NCI-H128 (cell line): ENCODE data around the gene WFIKKN2.

Experiments used
- DNase-seq: peaks from one replicate; lab custom pipeline; 2025; ENCODE audit not compliant: unreplicated experiment; lab: John Stamatoyannopoulos, UW

Gene WFIKKN2

GRCh38 chr17:50833510-50834428 lies 1.6 kb upstream of the WFIKKN2 start:
- no peak for DNase-seq

GRCh38 chr17:50834429-50835300 lies 721 bp upstream of the WFIKKN2 start:
- no peak for DNase-seq

DNA sequence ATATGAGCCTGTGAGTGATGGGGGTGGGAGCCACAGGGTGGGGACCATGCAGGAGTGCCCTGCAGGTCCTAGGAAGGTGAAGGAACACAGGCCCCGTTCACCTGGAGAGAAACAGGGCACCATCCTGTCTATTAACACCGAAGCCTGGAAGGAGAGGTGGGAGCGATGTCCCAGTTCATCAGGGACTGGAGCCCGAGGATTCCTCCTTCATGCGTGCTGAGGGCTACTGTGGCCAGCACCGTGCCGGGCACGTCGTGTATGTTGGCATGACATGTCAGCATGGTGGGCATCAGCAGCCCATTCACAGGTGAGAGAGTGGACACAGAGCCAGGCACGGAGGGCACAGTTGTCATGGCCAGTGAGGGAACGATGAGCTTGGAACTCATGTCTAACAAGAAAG lies 1.4 kb downstream of the WFIKKN2 start:
- DNase-seq, result no peak

GRCh38 chr17:50837286-50837979 lies 2.0 kb downstream of the WFIKKN2 start:
- no peak for DNase-seq

GRCh38 chr17:50837980-50838954 lies 2.9 kb downstream of the WFIKKN2 start:
- DNase-seq, result no peak

GRCh38 chr17:50839591-50840310 lies 4.4 kb downstream of the WFIKKN2 start:
- DNase-seq, result no peak

DNA sequence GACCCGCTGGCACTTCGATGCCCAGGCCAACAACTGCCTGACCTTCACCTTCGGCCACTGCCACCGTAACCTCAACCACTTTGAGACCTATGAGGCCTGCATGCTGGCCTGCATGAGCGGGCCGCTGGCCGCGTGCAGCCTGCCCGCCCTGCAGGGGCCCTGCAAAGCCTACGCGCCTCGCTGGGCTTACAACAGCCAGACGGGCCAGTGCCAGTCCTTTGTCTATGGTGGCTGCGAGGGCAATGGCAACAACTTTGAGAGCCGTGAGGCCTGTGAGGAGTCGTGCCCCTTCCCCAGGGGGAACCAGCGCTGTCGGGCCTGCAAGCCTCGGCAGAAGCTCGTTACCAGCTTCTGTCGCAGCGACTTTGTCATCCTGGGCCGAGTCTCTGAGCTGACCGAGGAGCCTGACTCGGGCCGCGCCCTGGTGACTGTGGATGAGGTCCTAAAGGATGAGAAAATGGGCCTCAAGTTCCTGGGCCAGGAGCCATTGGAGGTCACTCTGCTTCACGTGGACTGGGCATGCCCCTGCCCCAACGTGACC lies 5.0 kb downstream of the WFIKKN2 start:
- DNase-seq, result no peak

GRCh38 chr17:50841277-50841948 lies 6.0 kb downstream of the WFIKKN2 start:
- DNase-seq, result no peak

DNA sequence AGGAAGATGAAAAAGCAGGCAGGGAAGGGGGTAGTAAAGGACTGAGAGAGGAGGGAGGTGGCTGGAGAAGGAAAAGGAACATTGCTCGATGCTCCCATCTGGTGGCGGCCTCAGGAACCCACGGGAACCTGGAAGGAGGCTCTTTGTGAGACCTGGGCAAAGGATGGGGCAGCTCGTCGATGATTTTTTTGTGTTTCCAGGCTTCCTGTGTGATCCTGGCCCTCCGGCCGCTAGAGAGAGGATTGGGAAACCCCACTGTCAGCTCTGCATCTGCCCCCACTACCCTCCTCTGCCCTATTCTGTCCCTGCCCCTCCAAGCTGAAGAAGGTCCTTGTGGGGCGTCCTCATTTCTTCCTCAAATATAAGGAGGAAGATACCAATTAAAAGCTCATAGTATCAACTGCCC lies 6.6 kb downstream of the WFIKKN2 start:
- peak; percentile 37 for DNase-seq

DNA sequence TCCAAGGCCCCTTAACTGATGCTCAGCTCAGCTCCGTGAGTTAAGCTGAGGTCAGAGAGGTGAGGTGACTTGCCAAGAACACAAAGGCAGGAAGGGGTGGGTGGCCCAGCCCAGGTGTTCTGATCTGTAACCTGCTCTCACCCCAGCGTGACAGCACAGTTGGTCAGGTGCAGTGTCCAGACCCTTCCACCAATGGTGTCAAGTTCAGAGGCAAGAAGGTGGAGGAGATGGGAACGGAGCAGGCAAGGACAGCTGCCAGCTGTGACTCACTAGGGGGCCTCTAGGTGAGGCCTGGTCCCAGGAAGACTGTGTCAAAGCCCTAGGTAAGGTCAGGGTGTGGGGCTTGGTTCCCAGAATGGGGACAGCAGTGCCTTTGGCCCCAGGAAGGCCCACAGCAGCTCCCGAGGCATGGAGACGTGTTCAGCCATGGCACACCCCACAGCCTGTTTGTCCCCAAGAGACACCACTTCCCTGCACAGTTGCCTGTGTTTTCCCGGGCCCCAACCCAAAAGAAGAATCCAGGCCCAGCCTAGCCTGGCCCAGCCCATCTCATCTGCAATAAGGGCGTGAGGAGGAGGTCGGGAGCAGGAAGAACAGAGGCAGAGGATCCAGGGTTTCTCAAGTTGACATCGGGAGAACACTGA lies 7.2 kb downstream of the WFIKKN2 start:
- DNase-seq, result no peak

GRCh38 chr17:50843150-50843905 lies 7.9 kb downstream of the WFIKKN2 start:
- DNase-seq, result no peak

DNA sequence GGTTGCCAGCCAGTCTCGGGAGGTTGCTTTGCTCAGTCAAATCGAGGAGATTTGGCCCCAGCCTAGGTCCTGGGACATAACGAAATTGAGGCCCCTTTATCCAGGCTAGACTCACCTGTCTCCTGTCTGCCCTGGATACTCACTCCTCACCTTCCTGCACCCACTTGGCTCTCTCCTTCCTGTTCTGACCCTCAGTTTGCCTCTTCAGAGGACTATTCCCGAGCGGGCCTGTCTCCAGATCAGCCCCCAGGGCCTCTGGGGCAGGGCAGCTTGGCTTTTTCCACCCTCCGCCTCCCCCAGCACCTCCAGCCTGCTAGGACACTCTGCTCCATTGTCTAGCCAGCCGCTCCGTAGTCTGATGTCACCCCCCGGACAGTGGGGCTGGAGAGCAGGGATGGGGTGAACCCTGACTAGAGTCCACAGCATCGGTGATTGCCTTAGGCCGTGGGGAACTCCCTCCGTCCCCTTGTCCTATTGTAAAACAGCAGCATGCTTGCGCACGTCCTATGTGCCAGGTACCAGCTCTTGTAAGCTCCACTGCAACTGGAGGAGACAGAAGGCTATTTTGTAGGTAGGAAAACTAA lies 8.8 kb downstream of the WFIKKN2 start:
- DNase-seq, result no peak

DNA sequence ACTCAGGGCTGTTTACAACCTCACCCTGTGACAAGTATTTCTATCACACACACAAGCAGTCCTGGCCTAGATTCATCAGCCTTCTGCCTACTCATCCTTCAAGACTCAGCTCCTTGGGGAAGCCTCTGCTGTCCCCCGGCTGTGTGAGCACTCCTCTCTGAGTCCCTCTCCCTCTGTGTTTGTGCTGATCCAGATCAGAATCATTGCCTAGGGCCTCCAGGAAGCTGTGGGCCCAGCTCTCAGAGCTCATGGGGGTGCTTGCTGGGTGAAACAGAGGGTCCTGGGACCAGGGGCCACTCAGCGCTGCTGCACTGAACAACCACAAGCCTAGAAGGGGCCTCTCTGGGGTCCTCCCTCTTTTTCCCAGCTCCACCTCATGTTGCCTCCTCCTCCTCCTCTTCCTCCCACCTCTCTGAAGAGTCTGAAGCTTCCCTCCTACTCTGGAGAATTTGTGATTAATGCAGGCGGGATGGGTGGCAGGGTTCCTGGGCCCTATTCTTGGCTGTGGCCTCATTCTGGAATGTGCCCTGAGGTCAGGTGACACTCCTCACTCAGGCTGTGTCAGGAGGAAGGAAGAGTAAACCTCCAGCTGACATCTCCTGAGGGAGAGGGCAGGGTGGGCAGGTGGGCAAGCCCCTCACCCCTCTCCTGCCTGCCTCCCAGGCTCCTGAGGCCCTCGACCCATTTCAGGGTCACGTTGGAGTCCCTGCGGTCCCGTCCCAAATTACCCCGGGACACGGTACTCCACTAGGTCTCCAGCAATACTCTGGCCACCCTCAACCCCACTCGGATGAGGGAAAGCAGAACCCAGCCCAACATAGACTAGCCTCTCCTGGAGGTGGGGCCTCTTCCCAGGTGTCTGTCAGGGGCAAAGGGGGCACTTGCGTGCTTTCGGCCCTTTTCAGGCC lies 10.1 kb downstream of the WFIKKN2 start:
- no peak for DNase-seq

DNA sequence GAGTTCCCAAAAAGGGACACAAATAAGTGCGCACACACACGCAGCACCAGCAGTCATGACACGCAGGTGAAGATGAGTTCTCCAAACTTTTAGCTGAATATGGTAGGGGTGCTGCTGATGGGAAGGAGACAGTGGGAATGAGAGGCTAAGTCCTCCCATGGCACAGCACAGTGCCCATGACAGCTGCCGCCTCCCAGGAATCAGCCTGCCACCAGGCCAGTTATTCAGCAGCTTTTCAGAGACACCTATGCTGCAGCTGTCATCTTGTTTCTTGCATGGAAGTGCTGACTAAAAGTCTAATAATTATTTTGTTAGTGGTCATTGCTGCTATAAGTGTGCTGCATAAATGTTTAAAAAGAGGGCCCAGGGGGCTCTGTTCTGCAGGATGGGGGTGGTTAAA lies 12.2 kb downstream of the WFIKKN2 start:
- DNase-seq, result no peak

DNA sequence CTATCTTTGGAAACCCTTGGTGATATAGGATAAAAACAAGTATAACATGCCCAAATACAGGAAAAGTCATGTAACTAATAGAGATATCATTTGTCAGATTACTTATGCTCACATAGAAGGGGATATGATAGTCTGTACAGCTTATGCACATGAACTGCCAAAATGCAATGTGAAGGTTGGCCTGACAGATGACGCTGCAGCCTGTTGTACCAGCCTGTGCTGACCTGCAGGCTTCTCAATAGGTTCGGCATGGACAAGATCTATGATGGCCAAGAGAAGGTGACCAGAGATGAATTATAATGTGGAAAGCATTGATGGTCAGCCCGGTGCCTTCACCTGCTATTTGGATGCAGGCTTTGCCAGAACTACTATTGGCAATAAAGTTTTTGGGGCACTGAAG lies 12.7 kb downstream of the WFIKKN2 start:
- no peak for DNase-seq

GRCh38 chr17:50848711-50849110 lies 13.3 kb downstream of the WFIKKN2 start:
- no peak for DNase-seq
